ENCODE results near the gene ACOT11.

GRCh38 chr1:54567961-54568360 is 19.9 kb downstream of the ACOT11 start:
- no peak for TF ChIP-seq CTCF (IDR thresholded peaks at IDR 0.05)
- no peak for TF ChIP-seq EP300 (IDR thresholded peaks at IDR 0.05)
- TF ChIP-seq POLR2AphosphoS5 (IDR thresholded peaks at IDR 0.05): no peak
- peak in 1 of 4 donors; percentile 31 for TF ChIP-seq POLR2A (IDR thresholded peaks at IDR 0.05)

All from upper lobe of left lung (tissue), 4 donors.